Stimulated activated CD4-positive, alpha-beta T cell treated with anti-CD3 and anti-CD28 coated beads, Interleukin-12 subunit alpha, Interleukin-12 subunit beta, amount 100 ng/mL, for 4 hours (primary cell): Measurements from ENCODE around the gene SCN9A.
"Not testable (repeated sequence)": the region's sequence is repeated elsewhere in the genome, so short reads cannot be mapped to it uniquely, and the experiment has no call there.

Source experiments
- DNase-seq: peaks from one replicate; pipeline ENCODE4 v3.0.0-alpha.2; 2020

The SCN9A gene

DNA sequence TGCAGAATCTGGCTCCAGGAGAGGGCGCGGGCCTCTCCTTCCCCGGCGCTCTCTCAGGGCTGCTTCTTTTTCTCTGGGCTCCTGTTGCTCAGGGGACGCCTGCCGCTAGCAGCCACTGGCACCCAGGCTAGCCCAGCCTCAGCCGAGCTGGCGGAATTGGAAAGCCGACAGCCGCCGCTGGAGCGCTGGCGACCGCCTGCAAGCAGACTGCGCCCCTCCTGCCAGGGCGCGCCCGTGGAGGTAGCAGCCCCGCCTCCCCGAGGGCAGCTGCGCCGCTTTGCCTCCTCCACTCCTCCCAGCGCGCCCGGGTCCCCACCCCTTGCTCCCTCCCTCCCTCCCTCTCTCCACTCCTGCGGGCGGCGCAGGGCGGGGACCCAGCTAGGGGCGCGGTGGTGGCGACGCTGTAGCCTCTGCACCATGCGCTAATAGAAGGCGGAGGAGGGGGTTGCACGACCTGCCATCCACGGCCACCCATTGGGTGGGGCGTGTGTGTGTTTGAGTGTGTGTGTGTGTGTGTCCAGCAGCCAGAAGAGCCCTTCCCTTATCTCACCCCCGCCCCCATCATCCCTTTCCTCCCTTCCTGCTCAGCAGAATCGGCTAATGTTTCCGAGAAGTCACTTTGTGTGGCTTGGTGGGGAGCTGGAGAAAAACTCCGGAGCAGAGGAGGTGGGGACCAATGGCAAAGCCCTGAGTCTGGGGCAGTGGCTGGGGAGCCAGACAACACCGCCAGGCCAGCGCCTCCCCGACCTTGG is at the start of gene SCN9A:
SCN9A (minus strand) TSS at position 209 of the 752 bp plus-strand sequence. CDS start 64,188 bp downstream, outside the sequence.
- DNase-seq: peak; percentile 6

DNA sequence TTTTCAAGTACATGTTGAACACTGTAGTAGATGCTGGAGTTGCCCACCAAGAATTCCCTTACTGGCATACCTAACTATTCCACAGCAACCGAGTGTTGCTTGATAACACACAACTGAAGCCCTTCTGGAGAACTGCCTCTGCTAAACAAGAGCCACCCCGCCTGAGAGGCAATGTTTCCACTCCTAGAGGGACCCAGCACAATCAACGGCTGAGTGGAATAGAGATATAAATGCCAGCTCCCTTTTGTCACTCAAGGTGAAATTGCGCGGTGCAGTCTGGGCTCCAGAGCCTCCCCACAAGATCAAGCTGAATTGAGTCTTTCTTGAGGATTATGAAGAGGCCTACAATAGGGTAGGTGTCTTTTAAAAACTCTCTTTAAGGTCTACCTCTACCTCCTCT is 49.1 kb upstream of the SCN9A start:
- no peak for DNase-seq

DNA sequence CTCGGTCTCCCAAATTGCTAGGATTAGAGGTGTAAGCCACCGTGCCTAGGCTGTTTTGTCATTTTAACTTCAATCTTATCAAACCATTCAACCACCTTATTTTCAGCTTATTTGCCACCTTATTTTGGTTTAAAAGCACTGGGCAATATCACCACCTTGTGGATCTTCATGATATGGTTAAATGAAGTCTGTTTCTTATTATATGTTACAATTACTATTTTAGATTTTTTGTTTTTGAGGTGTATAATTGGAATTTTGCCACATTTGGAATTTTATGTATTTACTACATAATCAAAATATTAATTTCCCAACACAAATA is 43.8 kb upstream of the SCN9A start:
- no peak for DNase-seq

DNA sequence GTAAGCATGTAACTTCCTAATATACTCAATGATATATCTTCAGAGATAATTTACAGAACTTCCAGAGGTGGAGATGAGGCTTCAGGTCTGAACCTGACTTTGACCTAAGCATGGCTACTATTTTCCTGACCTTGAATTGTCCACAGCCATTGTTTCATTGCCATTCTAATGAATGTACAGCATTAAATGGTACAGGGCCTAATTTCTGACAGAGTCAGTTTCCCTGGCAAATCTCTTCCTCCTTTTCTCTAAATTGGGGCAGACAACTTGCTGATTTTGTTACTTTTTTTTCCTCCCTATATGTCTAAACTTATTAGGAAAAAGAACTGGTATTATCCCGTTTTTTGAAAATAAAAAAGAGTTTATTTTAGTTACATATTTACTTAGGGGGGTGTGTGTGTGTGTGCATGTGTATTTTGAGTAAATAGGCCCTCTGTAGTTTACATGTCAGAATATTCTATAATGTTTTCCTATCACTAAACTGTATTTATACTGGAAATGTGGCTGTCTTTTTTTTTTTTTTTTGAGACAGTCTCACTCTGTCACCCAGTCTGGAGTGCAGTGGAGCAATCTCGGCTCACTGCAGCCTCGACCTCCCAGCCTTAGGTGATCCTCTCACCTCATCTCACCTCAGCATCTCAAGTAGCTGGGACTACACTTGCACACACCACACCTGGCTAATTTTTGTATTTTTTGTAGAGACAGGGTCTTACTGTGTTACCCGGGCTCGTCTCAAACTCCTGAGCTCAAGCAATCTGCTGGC is 43.3 kb upstream of the SCN9A start:
- no peak for DNase-seq

DNA sequence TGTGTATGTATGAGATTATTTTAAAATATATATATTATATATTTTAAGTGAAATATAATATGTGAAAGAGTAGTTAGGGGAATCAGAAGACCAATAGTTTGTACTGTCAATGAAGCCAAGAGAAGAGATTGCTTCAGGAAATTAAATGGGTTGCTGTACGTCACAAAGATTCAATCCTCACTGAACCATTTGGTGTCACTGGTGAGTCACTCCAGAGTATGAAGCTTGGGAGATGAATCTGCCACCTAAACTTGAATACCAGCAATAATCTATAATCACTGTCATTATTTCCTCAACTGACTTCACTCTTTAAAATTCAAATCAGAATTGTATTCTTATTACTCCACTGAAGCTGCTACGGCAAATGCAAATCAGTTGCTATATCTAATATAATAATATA is 41.9 kb upstream of the SCN9A start:
- DNase-seq: no peak

DNA sequence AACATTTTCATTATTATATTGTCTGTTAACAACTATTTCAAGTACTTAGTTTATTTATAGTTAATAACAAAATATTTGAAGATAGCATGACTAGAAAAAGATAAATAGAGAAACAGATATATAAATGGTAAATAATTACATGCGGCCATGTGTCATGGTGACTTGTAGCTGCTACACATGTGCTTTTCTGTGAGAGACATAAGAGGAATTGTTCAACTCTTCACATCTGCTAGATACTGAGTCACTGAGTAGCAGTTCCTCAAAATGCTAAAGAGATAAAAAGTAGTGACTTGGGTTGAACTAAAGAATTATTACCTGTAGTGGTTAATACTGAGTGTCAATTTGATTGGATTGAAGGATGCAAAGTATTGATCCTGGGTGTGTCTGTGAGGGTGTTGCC is 37.5 kb upstream of the SCN9A start:
- no peak for DNase-seq

- DNase-seq: no peak
Observed at GRCh38 chr2:166411473-166412230, 35.9 kb upstream of the SCN9A start.

DNA sequence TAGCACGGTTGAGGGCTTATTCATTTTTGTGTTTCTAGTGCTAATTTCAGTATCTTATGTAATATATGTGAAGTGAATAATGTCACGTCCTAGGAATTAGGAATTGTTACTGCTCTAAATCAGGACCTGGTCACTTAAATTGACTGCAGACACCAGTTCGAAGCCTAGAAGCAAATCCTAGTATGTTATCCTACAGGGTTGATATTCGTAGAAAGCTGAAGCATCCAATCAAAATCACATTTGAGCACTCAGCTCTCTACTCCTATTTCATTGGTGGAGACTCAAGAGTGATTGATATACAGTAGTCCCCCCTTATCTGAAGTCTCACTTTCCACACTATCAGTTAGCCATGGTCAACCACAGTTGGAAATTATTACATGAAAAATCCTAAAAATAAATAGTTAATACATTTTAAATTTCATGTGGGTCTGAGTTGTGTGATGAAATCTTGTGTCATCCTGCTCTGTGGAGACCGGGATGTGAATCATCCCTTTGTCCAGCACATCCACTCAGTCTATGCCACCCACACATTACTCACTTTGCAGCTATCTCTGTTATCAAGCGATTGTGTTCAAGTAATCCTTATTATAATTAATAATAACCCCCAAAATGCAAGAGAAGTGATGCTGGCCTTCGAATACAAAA is 35.2 kb upstream of the SCN9A start:
- DNase-seq: no peak

DNA sequence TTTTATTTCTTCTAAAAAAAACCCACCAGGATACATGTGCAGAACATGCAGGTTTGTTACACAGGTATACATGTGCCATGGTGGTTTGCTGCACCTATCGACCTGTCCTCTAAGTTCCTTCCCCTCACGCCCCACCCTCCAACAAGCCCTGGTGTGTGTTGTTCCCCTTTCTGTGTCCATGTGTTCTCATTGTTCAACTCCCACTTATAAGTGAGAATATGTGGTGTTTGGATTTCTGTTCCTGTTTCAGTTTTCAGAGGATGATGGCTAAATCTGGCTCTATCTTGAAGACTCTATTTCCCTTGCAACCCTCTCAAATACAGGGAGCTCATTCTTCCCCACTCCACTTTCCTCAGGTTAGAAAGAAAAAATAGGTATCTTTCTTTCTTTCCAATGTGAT is 32.0 kb upstream of the SCN9A start:
- DNase-seq: not testable (repeated sequence)

- DNase-seq: no peak
Observed at GRCh38 chr2:166406374-166406773, 30.6 kb upstream of the SCN9A start.

DNA sequence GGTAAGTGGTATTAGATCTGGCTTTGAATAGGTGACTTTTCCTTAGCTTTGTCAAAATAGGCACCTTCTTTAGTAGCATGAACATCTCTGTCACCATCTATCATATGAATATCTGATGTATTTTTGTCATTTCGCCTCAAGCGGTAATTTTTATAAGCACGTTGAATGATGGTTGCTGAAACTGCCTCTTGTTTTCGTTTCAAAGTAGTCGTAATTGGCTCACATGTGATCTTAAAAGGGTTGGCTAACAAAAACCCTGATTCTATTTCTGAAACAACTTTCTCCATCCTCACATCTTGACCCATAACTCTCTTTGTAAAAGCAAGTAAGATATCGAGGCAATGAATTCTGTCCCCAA is 29.8 kb upstream of the SCN9A start:
- DNase-seq: no peak

DNA sequence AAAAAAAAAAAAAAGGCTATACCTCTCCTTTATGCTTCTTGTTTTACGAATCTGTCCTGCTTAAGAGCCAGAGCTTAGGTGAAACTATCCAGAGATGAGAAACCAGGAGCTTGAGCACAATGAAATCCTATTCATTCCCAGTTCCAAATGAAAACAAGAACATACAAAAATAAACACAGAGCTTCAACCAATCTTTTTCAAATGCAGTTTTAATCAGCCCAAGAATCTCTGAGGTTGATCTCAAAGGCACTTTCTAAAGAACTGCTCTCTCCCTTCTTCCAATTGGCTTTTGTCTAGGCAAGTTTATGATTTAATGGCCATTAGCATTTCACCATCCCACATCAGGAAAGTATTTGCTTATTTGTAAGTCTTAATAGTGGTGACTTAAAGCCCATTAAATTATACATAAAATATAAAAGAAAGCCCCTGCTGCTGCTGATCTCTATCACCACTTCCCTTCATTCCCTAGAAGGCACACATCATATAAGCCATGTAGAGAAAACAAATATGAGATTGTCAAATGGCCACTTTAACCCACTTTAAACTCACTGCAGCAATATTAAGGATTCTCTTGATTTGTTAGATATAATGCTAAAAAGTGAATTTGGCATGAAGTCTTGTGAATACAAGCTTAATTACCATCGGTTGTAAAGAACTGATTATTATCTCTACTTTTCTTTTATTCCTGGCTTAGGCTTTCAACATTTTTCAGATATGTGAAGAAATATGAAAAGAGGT is 29.3 kb upstream of the SCN9A start:
- no peak for DNase-seq

DNA sequence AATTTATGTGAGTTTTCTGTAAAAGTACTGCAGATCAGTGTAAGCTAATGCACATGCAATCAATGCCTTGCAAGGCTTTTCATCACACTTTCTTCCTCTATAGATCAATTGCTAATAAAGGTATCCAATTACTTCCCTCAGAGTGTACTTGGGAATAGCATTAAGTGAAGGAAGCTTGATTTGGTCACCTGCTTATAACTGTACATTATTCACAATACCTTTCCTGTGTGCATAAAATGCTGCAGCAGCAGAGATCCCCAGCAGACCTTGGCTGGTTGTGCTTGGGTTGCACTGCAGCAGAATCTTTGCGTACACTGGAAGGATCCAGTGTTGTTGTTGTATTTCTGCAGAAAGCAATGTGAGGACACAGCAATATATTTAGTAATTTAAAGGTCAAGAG is 18.5 kb upstream of the SCN9A start:
- no peak for DNase-seq

DNA sequence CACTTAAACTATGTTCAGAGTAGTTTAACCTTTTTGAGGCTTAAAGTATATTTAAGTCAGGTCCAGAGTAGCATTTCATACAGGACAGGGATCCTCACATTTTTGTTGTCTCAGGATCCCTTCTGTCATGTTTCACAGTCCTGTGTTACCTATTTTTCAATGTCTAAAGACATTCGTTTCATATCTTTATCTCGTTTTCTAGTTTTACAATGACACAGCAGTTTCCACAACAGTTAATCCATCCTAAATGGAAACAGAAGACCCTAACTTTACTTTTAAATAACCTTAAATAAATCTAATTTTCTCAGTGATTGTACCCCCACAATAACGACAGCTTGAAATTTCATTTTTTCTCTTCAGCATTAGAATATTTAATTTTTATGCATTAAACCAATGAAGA is 17.3 kb upstream of the SCN9A start:
- DNase-seq: no peak

DNA sequence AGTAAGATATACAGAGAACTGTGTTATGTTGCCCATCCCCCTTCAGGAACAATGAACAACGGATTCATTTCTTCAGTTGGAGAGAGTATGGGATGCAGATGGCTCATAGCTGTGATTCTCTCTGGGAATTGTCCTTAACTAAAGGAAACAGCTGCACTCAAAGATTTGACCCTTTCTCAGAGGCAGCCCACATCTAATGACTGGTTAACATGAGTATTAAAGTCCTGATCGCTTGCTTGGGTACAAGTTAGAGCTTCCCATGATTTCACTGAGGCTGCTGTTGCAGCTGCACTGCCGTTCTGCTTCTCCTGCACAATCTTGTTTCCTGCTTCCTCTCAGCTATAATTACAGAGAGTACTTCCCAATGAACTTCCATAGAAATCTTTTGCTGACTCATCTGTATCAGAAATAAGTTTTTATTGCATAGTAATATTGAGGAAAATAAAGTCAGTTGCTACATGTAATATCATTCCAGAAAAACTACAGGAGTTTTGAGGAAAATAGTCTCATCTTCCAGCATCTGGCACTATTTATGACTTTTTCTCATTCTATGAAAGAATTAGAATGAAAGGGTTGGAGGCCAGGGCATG is 12.8 kb upstream of the SCN9A start:
- DNase-seq: no peak

- DNase-seq: no peak
Observed at GRCh38 chr2:166385313-166385712, 9.6 kb upstream of the SCN9A start.

- no peak for DNase-seq
Observed at GRCh38 chr2:166384774-166385173, 9.0 kb upstream of the SCN9A start.

GRCh38 chr2:166382448-166382847 is 6.7 kb upstream of the SCN9A start:
- no peak for DNase-seq

DNA sequence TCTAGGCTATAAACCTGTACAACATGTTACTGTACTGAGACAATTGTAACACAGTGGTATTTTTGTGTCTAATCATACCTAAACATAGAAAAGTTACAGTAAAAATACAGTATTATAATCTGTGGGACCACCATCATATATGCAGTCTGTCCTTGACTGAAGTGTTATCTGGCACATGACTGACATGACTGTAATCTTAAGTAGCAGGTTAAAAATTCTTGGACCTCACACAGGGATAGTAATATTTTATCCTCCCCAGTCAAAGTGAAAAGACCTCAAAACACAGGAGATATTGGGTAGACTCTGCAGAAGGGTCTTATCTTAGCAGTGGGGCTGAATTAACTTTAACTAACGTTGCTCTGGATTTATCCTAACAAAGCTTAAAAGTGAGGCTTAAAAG is 4.9 kb upstream of the SCN9A start:
- DNase-seq: no peak

DNA sequence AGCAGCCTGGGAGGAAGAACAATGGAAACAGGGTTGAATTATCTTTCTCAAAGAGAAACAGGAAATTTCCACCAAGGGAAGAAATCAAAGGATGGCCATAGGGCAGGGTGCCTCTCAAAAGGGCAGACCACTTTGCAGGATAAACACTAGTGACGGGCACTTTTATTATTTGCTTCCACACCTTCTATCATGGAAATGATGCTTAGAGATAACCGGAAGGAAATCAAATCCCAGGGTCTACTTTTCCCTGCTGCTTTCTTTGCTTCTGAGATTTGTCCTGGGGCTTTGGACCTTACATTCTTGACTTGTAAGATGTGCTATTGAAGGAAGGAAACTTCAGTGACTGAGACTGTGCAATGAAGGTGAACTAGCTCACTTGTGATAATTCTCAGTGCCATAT is 1.1 kb upstream of the SCN9A start:
- DNase-seq: no peak

DNA sequence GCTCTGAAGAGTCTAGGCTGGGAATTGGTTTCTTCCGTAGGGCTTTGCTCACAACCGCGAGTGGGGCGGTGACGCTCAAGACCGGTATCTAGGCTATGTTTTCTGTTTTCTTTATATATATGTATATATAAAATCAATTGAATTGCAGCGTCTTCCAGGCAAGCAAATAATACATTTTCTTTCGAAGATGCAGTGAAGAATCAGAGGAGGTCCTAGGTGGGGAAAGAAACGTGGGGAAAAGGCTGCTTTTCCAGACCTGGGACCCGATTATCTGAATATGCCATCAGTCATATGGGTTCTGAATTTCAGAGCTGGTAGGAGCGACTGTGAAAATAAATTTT is 714 bp upstream of the SCN9A start:
- no peak for DNase-seq

GRCh38 chr2:166375195-166375735 is 479 bp downstream of the SCN9A start:
- no peak for DNase-seq
